GM18526 (cell line): ENCODE measurements around the gene MAGT1.

Source experiments
- POLR2A ChIP-seq: IDR thresholded peaks from 3 replicates; pipeline ENCODE4 v1.6.1; 2011; ENCODE audit not compliant: insufficient read length; ENCODE audit errors: extremely low read depth

MAGT1 gene

GRCh38 chrX:77894921-77895886, at the start of gene MAGT1:
Gene MAGT1 (minus strand): TSS chrX:77895435. CDS start chrX:77895410, 25 bp downstream.
- TF ChIP-seq POLR2A, result peak; percentile 89

- TF ChIP-seq POLR2A, result no peak
Observed at GRCh38 chrX:77938083-77938680, 42.9 kb upstream of the MAGT1 start.

GRCh38 chrX:77937291-77937690, 42.1 kb upstream of the MAGT1 start:
- no peak for TF ChIP-seq POLR2A

- TF ChIP-seq POLR2A, result no peak
Observed at GRCh38 chrX:77936299-77936698, 41.1 kb upstream of the MAGT1 start.

DNA sequence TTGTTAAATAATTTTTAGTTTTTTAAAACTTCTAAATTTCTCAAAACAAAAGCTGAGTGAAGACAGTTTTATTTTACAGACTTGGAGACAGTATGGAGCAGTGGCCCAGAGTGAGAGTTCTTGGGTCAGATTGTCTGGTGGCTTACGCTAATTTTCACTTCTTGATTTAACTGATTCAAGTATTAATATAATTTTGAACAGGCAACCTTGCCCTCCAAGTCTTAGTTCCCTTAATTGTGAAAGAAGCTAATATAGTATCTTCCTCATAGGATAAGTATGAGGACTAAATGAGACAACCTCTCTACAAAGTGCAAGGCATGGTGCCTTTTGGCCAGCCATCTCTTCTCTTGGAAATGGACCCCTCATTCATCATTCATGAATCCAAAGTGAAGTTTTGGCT, 40.7 kb upstream of the MAGT1 start:
- TF ChIP-seq POLR2A, result no peak

DNA sequence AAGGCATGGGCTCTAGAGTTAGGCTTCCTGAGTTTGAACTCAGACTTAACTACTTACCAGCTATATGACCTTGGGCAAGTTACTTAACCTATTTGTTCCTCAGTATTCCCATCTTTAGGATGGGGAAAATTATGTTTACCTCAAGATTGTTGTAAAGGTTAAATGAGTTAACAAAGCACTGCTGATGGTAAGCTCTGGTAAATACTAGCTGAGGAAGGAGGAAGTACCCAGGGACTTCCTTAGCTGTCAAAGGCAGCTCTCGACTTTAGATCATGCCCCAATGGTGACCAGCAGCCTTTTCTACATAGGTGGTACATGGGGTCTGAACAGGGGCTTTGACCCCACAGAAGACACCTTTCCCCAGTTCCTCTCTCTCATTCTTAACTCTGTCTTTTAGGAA, 35.3 kb upstream of the MAGT1 start:
- TF ChIP-seq POLR2A, result no peak

GRCh38 chrX:77925764-77926163, 30.5 kb upstream of the MAGT1 start:
- TF ChIP-seq POLR2A, result no peak

DNA sequence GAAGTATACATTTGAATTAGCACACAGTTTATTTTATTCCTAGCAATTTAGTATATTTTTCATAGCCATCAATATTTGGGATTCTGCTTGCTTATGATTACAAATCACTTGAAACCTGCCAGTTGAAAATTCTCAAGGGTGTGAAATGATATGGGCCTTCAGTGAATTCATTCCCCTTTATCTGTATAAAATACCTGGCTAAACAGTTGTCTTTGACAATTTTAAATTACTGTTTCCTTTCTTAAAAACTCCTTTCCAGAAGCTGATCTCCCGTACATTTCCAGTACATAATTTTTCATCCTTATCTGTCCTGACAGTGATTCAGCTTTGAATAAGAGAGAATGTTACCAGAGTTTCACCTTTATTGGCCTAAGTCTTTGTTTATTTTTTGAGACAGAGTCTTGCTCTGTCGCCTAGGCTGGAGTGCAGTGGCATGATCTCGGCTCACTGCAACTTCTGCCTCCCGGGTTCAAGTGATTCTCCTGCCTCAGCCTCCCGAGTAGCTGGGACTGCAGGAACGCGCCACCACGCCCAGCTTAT, 29.2 kb upstream of the MAGT1 start:
- no peak for TF ChIP-seq POLR2A

GRCh38 chrX:77922787-77923186, 27.6 kb upstream of the MAGT1 start:
- TF ChIP-seq POLR2A, result no peak

DNA sequence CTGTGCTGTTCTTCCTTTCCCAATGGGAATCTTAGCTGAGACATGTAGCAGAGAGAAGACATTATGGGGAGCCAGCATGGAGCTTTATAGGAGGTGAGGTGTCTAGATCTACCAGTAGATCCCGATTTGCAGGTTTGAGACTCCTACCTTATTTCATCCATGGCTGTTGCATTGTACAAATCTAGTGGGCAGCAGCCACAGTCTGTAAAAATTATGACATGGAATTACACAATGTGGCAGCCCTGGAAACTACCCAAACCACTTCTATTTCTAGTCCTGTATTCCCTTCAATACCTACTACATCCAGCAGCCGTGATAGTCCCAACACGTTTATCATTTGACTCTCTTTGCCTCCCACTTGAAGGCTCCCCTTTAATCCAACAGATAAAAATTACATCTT, 23.3 kb upstream of the MAGT1 start:
- no peak for TF ChIP-seq POLR2A

- no peak for TF ChIP-seq POLR2A
Observed at GRCh38 chrX:77917294-77917933, 22.2 kb upstream of the MAGT1 start.

DNA sequence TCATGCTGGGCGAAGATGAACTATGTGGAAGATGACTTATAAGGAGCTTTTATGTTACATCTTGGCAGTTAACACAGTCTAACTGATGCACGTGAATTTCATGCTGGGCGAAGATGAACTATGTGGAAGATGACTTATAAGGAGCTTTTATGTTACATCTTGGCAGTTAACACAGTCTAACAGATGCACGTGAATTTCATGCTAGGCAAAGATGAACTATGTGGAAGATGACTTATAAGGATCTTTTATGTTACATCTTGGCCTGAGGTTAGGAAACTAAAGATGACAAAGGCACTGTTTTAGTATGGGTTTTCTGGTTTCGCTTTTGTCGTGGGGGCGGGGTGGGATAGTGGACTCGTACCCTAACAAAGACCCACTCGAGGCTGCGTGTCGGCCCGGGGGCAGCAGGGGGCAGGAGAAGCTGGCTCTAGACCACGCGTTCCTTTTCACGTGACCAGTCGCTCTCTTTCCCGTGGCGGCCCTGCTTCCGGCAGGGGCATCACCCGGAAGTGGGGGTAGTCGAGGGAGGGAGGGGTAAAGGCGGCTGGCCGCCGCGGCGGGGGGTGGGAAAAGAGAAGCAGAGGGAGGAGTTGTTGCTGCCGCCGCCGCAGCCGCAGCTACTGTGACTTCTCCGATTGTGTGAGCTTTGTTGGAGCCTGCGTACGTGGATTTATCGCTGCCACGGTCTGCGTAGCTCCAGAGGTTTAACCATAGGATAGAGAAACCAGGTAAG, 15.0 kb upstream of the MAGT1 start, which contains the start of gene ATP7A:
ATP7A (plus strand) TSS at position 586 of the 733 bp plus-strand sequence. CDS start 60,949 bp downstream, outside the sequence.
- TF ChIP-seq POLR2A, result peak; percentile 41

DNA sequence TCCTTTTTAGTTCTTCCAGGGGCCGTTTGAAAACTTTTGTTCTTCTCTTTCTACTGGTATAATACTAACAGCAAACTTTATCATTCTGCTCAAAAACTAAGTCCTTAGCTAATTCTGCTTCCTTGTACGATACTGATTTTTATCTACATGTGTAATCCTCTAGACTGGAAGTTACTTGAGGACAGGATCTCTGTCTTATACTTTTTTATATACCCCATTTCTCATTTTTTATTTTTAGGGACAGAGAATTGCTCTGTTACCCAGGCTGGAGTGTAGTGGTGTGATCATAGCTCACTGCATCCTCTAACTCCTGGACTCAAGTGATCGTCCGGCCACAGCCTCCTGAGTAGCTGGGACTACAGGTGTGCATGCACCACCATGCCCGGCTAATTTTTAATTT, 6.3 kb upstream of the MAGT1 start:
- no peak for TF ChIP-seq POLR2A

DNA sequence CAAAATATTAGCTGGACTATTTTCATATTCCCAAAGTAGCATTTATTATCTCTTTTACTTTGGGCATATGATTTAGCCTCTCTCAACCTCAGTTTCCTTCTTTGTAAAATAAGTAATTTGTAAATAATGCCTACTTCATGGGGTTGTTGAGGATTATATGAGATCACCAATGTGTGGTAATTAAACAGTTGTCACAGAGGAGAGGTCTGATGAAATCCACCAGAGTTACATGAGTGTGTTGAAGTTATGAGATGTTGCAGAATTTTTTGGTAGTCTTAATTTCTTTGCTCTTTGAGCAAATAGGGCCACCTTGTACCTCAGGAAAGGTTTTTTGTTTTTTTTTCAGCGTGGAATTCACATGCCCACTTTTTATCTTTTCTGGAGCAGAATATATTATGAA, 5.5 kb upstream of the MAGT1 start:
- TF ChIP-seq POLR2A, result no peak

DNA sequence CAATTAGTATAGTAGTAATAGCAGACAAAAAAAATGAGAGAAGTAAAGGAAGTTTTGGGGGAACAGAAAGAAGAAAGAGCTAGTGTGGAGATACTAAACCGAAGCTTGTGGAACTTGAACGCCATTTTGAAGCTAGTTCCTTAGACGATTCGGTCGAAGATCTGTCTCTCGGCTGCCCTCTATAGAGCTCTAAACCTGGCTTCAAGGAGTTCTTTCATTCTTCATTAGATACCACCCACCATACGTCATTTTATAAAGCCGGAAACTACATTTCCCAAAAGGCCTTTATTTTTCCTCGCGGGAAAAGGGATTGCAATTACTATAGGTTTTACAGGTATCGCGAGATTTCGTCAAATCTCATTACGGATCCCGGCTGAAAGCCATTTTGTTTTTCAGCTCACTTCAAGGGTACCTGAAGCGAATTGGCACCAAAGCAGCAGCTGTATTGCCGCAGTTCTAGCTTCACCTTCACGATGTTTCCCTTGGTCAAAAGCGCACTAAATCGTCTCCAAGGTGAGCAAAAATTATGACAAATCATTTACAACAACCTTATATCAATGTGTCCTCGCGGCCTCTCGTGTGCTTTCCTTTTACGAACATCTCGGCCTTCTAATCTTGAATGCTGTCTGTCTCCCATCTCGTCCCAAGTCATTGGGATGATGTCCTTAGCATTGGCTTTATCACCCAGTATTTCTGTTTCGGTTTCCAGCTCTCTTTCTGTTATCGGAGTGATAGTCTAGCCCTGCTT, 4.0 kb upstream of the MAGT1 start, which contains the start of gene COX7B:
COX7B (plus strand) TSS at position 388 of the 748 bp plus-strand sequence; CDS start at position 474, 86 bp downstream.
- TF ChIP-seq POLR2A, result peak; percentile 52
